Kidney epithelial cell (primary cell): ENCODE data around the gene CUL4A. TPM values are rescaled to one million over a fixed set of nuclear protein-coding genes. Genes with fewer than 3 reads are reported as not detected.

ENCODE experiments used
- DNase-seq: peaks from one replicate; pipeline ENCODE4 v3.0.0-alpha.2; 2010; ENCODE audit warnings: low read depth
- H3K27me3 ChIP-seq: 2 replicates; pipeline ENCODE4 v1.6.0; 2011; ENCODE audit warnings: low read length; ENCODE audit not compliant: control insufficient read depth, insufficient read depth
- H3K36me3 ChIP-seq: 2 replicates; pipeline ENCODE4 v1.5.1; 2011; ENCODE audit warnings: low read length; ENCODE audit not compliant: control insufficient read depth, insufficient read depth
- H3K4me3 ChIP-seq: 2 replicates; pipeline ENCODE4 v1.5.1; 2011; ENCODE audit warnings: low read depth, mild to moderate bottlenecking, control low read depth, low read length
- CTCF ChIP-seq: IDR thresholded peaks from 2 replicates; pipeline ENCODE4 v1.5.1; 2011; ENCODE audit warnings: mild to moderate bottlenecking, moderate library complexity, low read length, control low read depth, inconsistent platforms; ENCODE audit not compliant: insufficient read depth, poor library complexity, severe bottlenecking
- total RNA-seq: library from RNA; depleted of rRNA; stranded (reverse); fragments of >200 nt; gene quantifications from 2 replicates; pipeline ENCODE4 v1.2.3, GENCODE V29; 2015

Gene CUL4A
- total RNA-seq, 1 donor from 2014 or later = 90.4 TPM

GRCh38 chr13:113223070-113223469 lies 13.7 kb downstream of the CUL4A start:
- no peak for DNase-seq
- Histone ChIP-seq H3K36me3 (peaks cover 4% of the 10 kb centered on the region), H3K4me3 (no peak overlapping the region), H3K27me3 (no peaks in the 10 kb centered on the region)
- TF ChIP-seq CTCF = no peak

GRCh38 chr13:113224486-113224885 lies 15.1 kb downstream of the CUL4A start:
- no peak for TF ChIP-seq CTCF
- peaks cover 5% of the 10 kb centered on the region for H3K36me3 ChIP-seq
- DNase-seq = no peak
- H3K27me3 ChIP-seq = no peaks in the 10 kb centered on the region
- no peak overlapping the region for H3K4me3 ChIP-seq

GRCh38 chr13:113225515-113225914 lies 16.1 kb downstream of the CUL4A start:
- no peak for DNase-seq
- Histone ChIP-seq H3K27me3 (no peaks in the 10 kb centered on the region), H3K4me3 (no peak overlapping the region), H3K36me3 (peaks cover 5% of the 10 kb centered on the region)
- no peak for TF ChIP-seq CTCF

- no peak for DNase-seq
- Histone ChIP-seq H3K27me3 (no peaks in the 10 kb centered on the region), H3K36me3 (peaks cover 5% of the 10 kb centered on the region), H3K4me3 (no peak overlapping the region)
- TF ChIP-seq CTCF = no peak
These were observed 17.5 kb downstream of the CUL4A start for GRCh38 chr13:113226873-113227450.

GRCh38 chr13:113229161-113229560 lies 19.7 kb downstream of the CUL4A start:
- Histone ChIP-seq H3K27me3 (no peaks in the 10 kb centered on the region), H3K36me3 (peaks cover 3% of the 10 kb centered on the region), H3K4me3 (no peak overlapping the region)
- DNase-seq = no peak
- no peak for TF ChIP-seq CTCF

- Histone ChIP-seq H3K4me3 (no peak overlapping the region), H3K27me3 (no peaks in the 10 kb centered on the region), H3K36me3 (peaks cover 3% of the 10 kb centered on the region)
- no peak for DNase-seq
- TF ChIP-seq CTCF = no peak
These were observed 20.4 kb downstream of the CUL4A start for GRCh38 chr13:113229791-113230190.
